SKM-1 (cell line): Measurements from ENCODE around the gene MEIOC.
A peak's percentile ranks its signal among the peaks of the same experiment; 100 is the strongest.
"Not testable (repeated sequence)": the region's sequence is repeated elsewhere in the genome, so short reads cannot be mapped to it uniquely, and the experiment has no call there.

ENCODE experiments used
- DNase-seq: peaks from one replicate; lab custom pipeline; 2025; ENCODE audit not compliant: unreplicated experiment; lab: John Stamatoyannopoulos, UW

The MEIOC gene

DNA sequence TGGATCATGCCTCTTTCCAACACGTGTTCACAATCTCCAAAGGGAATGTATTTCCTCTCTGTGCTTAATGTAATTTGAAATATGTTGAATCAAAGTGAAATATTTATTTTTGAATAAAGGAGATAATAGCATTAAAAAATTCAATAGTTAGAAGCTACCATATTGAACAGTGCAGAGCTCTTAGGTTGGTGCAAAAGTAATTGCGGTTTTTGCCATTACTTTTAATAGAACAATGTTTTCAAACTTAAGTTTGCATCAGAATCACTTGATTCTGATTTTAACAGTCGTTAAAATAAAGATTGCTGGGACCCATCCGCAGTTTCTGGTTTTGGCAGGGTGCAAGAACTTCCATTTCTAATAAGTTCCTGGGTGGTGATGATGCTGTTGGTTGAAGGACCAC lies 10.0 kb upstream of the MEIOC start:
- DNase-seq = no peak

DNA sequence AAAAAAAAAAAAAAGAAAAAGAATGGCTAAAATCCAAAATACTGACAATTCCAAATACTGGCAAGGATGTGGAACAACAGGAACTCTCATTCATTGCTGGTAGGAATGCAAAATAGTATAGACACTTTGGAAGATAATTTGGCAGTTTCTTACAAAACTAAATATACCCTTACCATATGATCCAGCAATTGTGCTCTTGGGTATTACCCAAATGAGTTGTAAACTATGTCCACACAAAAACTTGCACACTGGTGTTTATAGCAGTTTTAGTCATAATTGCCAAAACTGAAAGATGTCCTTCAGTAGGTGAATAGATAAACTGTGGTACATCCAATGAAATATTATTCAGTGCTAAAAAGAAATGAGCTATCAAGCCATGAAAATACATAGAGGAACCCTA lies 8.5 kb upstream of the MEIOC start:
- DNase-seq = no peak

DNA sequence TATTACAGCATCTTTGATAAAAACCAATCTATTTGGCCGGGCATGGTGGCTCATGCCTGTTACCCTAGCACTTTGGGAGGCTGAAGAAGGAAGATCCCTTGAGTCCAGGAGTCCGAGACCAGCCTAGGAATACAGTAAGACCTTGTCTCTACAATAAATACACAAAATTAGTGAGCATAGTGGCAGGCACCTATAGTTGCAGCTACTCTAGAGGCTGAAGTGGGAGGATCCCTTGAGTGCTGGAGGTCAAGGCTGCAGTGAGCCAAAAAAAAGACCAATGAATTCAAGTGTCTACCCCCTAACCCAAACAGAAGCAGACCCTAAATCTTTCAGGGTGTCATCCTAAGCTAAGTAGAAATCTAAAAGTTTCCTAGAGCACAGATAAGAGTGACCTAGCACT lies 7.3 kb upstream of the MEIOC start:
- no peak for DNase-seq

DNA sequence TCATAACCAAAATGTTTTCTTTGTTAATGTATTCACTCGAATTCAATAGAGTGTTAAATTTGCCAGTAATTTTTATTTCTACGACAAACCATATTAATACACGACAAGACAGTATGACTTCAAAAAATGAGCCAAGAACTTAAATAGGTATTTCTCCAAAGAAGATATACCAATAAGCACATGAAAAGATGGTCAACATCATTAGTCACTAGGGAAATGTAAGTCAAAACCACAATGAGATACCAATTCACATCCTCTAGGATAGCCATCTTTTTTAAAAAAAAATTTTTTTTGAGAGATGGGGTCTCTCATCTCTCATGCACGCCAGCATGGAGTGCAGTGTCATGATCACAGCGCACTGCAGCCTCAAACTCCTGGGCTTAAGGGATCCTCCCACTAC lies 5.0 kb upstream of the MEIOC start:
- DNase-seq = no peak

DNA sequence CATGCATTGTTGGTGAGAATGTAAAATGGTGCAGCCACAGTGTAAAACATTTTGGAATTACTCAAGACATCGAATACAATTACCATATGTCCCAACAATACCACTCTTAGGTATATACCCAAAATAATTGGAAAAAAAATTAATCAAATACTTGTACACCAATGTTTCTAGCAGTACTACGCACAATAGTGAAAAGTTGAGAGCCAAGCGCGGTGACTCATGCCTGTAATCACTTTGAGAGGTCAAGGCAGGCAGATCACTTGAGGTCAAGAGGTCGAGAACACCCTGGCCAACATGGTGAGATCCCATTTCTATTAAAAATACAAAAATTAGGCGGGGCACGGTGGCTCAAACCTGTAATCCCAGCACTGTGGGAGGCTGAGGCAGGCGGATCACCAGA lies 3.5 kb upstream of the MEIOC start:
- no peak for DNase-seq

DNA sequence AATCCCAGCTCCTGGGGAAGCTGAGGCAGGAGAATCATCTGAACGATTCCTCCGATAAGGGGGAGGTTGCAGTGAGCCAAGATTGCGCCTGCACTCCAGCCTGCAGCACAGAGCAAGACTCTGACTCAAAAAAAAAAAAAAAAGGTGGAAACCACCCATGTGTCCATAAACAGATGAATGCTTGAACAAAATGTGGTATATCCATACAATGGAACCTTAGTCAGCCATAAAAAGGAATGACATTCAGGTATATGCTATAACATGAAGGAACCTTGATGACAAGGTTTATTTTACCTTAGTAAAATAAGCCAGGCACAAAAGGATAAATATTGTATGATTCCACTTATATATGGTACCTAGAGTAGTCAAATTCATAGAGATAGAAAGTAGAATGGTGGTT lies 2.9 kb upstream of the MEIOC start:
- DNase-seq = no peak

DNA sequence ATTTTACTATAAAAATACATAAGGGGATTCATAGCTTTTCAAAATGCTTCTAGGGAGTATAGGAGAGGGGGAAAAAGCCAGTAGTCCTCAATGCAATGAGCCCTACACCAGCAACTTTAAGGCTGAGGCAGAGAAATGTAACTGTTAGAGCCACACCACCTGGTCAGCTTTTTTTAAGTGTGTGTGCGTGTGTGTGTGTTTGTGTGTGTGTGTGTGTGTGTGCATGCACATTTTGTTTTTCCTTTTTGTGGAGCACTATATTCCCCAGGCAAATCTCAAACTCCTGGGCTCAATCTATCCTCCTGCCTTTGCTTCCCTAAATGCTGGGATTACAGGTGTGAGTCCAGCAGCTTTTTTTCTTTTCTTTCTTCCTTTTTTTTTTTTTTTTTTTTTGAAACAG lies 2.3 kb upstream of the MEIOC start:
- DNase-seq = no peak

DNA sequence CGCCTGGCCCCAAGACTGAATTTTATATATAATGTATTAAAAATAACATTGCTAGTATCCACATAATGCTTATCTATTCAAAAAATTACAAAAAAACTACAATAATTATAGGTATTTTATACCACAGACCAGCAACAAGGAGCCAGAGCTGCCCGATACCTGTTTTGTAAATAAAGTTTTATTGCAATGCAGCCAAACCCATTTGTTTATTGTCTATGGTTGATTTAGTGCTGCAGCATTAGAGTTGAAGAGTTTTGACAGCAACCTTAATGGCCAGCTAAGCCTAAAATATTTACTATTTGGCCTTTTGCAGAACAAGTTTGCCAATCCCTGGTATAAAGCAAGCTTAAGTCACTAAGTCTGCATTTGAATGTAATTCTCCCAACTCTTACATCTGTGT lies 5.6 kb downstream of the MEIOC start:
- DNase-seq = no peak

DNA sequence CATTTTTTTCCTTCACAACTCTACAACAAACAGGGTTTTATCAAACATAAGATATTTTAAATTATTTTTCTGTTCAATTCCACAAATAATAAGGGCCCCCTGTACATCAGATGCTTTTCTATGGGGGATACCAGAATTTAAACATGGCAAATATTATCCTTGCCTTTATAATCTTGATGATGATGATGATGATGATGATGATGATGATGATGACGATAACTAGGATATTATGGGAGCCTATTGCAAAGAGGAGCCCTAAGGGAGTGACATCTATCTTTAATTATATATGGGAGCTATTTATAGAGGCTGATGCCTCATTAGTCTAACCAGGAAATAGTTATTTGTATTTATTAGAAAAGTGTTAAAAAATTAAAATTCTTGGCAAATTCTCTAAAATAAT lies 6.8 kb downstream of the MEIOC start:
- DNase-seq = no peak

DNA sequence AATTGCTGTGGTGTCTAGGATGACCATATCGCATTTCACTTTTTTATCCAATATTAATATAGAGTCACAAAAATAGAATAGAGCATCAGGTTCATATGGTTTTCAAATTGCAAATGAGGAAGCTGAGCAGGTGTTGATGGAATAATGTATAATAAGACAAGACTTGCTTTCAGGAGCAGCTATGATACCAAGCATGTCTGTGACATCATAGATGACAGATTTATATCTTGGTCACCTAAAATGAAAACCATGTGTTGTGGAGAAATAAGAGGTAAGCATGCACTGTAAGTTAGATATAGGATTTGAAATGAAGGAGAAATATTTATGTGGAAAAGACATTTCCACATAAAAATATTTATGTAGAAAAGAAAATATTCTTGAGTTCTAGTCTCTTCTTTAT lies 8.6 kb downstream of the MEIOC start:
- no peak for DNase-seq

DNA sequence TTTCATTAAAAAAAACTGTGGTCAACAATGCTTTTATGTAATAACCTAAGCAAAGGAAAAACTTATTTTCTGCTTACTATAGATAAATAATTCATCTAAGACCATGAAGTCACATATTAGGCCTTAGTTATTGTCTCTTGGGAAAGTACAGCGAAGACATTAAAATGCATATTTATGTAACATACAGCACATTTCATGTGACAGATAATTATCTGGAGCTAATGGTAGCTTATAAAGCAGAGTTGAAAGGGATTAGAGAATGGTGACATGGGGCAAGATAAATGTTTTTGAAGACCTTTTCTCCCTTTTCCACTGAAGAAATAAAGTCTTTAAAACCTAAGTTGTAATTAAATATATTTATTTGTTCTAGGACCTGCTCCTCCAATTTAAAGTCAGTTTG lies 9.7 kb downstream of the MEIOC start:
- no peak for DNase-seq

DNA sequence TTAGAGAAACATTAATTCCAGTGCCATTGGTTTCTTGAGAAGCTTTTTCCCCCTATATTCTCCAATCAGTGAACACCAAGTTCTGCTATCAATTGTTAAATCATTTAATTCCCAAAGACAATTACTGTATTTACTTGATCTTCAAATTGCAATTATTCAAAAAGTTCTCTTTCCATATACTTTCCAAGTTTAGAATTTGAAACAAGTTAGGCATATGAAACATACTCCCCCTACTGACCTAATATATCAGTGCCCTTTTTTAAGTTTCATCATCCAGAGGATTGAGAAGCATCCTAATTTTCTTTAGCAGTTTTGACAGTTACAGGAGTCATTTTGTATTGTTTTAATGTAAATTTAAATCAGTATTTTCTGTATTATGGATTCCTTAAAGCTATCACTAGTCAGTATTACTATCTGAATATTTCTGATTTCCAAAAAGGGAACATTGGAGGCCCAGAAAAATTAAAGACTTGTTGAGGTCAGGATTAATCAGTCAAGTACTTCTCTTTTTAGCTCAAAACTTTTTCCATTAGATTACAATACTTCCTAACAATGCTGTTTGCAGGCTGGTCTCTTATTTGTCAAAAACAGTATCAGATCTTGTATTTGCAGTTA lies 16.3 kb downstream of the MEIOC start:
- peak; percentile 38 for DNase-seq

DNA sequence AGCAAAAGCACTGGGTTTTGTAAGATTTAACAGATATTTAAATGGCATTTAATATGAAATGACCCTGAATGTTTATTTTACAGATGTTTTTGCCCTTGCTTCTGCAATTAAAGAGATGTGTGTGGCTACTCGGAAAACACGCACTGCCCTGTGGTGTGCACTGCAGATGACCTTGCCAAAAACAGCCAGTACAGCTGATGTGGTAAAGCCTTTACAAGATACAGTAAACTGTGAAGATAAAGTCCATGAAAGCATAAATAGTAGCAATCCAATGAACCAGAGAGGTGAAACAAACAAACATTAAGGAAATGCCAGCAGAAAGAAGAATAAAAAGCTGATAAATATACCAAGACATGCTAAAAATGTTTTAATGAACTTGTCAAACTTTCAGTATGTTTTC lies 17.6 kb downstream of the MEIOC start:
- DNase-seq = no peak

DNA sequence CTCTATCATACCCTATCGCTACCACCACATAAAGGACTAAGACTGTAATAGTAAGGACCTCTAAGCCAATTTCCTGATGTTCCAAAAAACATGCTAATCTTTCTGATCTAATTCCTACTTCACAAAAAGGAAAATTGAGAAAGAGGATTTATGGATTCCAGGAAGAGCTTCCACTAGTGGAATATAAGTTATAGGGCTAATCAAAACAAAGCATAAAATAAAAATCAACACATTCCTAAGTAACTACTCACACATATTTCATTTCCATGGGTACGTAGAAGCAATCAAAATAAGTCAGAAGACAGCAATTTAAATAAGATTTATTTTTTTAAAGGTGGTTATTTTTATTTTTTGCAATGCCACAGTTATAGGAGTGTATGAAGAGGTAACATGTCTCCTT lies 20.9 kb downstream of the MEIOC start:
- DNase-seq = no peak

DNA sequence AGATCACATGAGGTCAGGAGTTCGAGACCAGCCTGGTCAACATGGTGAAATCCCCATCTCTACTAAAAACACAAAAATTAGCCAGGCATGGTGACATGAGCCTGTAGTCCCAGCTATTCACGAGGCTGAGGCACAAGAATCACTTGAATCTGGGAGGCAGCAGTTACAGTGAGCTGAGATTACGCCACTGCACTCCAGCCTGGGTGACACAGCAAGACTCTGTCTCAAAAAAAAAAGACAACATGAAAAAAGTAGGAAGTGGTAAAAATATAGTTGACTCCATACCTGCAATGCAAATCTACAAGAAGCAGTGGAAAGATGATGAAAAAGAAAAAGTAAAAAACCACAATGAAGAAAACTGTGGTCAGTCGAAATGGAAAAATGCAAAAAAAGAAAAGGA lies 27.0 kb downstream of the MEIOC start:
- peak; percentile 37 for DNase-seq

DNA sequence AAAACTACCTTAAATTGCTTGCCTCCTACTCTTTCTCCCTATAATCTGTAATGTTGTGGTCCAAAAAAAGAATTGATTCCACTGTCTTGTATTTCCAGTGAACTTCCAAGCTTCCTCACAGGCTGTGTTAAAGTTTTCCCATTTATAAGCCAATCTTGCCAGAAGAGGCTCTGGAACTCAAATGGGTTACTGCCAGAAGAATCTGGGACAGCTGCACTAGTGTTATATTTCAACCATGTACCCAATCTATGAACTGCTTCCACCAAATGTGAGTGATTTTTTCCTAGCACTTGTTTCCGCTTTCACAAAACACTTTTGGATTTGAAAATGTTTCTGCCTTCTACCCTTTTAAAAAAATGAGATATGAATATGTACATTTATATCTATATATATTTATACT lies 31.5 kb downstream of the MEIOC start:
- DNase-seq = no peak

DNA sequence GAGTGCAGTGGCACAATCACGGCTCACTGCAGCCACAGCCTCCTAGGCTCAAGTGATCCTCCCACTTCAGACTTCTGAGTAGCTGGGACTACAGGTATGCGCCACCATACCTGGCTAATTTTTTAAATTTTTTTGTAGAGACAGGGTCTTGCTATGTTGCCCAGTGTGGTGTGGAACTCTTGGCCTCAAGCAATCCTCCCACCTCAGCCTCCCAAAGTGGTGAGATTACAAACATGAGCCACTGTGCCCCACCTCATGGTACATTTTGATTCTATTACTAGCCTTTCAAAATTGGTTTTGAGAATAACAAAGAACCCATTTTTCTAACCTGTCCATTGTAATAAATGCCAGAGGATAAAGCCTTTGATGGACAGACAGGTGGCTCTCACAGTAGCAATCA lies 31.9 kb downstream of the MEIOC start:
- DNase-seq = no peak

DNA sequence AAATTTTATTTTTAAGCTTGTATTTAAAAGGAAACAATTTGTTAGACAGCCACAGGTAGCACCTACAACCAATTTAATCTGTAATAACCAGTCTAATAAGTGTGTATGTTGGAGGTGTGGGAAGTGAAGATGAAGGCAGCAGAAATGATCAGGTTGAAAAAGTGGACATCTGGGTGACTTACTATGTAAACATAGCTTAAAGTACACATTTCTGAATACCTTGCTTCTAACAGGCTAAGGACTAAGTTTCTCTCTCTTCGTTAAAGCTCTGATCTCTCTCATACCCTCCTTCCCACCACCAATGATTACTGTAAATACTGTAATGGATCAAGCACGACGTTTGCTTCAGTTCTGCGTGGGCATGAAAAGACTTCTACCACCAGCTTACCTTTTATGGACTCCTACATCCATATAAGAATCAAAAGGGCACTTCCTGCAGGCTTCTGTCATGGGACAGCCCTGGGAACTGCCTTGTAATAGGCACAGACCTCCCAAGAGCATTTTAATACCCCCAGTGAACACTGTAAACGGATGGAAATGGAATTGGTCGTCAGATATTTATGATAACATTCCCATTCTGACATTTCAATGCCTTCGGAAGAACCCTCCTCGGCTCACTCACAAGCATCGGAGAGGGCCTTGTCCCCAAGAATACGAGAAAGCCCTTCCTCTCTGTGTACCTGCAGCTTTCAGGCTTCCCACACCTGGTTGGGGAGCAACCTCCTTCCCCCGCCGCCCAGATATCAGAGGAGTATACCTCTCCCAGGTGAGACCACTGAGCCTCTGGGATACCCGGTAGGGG lies 32.6 kb downstream of the MEIOC start:
- no peak for DNase-seq

DNA sequence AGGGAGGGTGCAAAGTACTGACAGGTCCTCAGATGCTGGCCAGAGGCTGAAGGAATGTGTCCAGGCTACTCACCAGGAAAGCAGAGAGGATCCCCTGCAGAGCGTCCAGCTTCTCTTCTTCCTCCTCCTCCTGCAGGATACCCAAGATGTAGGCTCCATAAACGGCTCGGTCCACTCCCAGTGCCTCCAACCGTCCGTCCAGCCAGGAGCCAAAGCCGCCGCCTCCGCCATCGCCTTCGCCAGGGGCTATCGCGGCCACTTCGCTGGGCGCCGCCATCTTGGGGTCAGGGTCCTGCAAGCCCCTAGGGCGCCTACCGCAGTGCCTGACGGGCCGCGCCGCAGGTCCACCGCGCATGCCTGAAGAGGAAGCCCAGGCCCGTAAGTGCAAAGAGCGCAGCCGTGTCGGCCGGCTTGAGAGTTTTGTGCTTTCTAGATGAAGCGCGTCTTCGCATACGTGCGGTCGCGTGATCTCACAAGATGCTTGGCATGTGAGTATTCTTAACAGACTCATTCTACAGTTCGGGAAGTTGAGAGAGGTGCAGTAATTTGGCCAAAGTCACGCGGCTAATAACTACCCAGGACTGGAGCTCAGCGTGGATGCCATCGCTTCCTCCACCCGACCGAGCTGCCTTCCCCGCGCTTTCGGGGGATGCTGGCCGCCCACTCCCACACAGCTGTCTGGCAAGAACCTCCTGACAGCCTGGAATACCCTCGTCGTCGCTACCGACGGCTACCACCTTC lies 33.4 kb downstream of the MEIOC start, which contains the start of gene CCDC43:
TSS of gene CCDC43 (minus strand) at position 300 of the 741 bp plus-strand sequence. CDS start at position 277, 23 bp downstream.
- DNase-seq = peak; percentile 60

DNA sequence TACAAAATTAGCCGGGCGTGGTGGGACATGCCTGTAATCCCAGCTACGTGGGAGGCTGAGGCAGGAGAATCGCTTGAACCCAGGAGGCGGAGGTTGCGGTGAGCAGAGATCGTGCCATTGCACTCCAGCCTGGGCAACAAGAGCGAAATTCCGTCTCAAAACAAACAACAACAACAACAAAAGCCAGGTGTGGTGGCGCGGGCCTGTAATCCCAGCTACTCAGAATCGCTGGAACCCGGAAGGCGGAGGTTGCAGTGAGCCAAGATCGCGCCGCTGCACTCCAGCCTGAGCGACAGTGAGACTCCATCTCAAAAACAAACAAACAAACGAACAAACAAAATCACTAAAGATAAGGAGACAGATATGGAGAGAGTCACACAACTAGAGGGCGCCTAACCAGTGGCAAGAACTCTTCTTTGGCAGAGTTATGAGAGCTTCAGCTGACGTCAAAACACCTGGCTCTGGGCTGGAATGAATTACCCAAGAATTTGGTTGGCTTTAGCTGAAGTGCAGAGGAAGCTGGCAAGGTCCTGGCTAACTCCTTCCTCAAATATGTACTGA lies 34.6 kb downstream of the MEIOC start:
- peak; percentile 29 for DNase-seq

DNA sequence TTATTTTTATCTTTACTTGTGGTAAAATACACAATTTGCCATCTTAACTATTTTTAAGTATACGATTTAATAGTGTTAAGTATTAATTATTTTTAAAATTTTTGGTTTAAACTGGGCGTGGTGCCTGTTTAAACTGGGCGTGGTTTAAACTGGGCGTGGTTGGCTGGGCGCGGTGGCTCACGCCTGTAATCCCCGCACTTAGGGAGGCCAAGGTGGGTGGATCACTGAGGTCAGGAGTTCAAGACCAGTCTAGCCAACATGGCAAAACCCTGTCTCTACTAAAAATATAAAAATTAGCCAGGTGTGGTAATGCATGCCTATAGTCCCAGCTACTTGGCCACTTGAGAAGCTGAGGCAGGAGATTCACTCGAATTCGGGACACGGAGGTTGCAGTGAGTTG lies 37.3 kb downstream of the MEIOC start:
- no peak for DNase-seq

DNA sequence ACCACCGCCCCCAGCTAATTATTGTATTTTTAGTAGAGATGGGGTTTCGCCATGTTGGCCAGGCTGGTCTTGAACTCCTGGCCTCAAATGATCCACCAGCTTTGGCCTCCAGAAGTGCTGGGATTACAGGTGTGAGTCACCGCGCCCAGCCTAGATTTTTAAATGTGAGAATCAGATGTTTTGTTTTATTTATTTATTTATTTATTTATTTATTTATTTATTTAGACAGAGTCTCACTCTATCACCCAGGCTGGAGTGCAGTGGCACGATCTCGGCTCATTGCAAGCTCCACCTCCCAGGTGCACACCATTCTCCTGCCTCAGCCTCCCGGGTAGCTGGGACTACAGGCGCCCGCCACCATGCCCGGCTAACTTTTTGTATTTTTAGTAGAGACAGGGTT lies 44.0 kb downstream of the MEIOC start:
- not testable (repeated sequence) for DNase-seq
